ENCODE data around the gene WASHC1.
"Not testable (repeated sequence)": the region's sequence is repeated elsewhere in the genome, so short reads cannot be mapped to it uniquely, and the experiment has no call there.

The WASHC1 gene

DNA sequence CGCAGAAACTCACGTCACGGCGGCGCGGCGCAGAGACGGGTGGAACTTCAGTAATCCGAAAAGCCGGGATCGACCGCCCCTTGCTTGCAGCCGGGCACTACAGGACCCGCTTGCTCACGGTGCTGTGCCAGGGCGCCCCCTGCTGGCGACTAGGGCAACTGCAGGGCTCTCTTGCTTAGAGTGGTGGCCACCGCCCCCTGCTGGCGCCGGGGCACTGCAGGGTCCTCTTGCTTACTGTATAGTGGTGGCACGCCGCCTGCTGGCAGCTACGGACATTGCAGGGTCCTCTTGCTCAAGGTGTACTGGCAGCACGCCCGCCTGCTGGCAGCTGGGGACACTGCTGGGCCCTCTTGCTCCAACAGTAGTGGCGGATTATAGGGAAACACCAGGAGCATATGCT is 18.1 kb downstream of the WASHC1 start:
- not testable (repeated sequence) for DNase-seq

DNA sequence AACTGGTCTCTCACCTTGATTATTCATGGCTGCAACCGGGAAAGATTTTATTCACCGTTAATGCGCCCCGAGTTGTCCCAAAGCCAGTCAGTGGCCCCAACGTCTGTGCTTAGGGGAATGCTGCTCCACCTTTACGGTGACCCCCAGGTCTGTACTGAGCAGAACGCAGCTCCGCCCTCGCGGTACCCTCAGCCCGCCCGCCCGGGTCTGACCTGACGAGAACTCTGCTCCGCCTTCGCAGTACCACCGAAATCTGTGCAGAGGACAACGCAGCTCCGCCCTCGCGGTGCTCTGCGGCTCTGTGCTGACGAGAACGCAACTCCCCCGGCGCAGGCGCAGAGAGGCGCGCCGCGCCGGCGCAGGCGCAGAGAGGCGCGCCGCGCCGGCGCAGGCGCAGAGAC is 18.6 kb downstream of the WASHC1 start:
- DNase-seq = not testable (repeated sequence)

DNA sequence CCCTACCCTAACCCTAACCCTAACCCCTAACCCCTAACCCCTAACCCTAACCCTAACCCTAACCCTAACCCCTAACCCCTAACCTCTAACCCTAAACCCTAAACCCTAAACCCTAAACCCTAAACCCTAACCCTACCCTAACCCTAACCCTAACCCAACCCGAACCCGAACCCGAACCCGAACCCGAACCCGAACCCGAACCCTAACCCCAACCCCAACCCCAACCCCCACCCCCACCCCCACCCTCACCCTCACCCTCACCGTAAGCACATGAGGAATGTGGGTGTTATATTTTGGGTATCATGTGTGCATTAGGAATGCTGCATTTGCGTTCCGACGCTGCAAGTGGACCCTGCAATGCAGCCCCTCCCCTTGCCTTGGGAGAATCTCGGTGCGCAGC is 19.0 kb downstream of the WASHC1 start:
- DNase-seq = not testable (repeated sequence)

Data from DMS79 treated with DMSO at 0.1 percent for 48 hours (cell line).